HG03135 (cell line): Measurements from ENCODE around the gene SLC19A3.
A peak's percentile ranks its signal among the peaks of the same experiment; 100 is the strongest.
"Not testable (repeated sequence)": the region's sequence is repeated elsewhere in the genome, so short reads cannot be mapped to it uniquely, and the experiment has no call there.

Experiments
- ATAC-seq: cut with Tn5 transposase; IDR thresholded peaks from one replicate; pipeline ENCODE4 v1.9.1; 2021; ENCODE audit warnings: mild to moderate bottlenecking, moderate library complexity; ENCODE audit not compliant: unreplicated experiment

The SLC19A3 gene

DNA sequence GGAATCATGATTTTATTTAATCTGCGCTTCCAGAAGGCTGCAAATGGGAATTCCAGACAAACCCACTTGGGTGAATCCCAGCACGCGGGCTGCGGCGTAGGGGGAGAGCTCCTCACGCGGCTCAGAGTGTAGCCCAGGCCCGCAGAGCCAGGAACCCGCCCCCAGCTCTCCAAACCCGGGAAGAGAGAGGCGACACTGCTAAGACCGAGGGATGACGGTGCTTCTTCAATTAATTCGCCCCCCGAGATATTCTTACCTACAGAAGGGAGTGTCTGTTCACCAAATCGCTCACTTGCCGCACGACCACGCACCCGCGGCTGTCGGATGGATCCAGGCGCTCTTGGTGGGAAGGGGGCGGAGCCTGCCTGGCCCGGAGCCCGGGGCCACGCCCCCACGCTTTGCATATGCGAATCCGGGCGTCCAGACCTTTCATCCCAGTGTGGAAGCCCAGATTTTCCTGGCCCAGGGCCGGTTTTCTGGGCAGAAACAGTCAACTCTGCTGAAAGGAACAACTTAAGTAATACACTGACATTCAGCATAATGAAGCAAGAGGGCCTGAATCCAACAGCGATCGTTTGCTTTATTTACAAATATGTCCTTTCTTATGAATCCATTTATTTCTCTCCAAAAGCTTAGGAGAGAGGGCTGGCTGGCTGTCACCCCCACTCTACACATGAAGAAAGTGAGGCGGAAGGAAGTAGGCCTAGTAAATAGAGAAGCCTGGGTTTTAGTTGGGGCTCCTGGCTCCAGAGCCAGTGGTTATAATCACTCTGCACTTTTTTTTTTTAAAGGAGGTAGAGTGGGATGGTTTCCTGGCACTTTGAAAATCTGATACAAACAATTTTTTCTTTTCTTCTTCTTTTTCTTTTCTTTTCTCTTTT, at the start of gene SLC19A3:
Gene SLC19A3, minus strand, starts transcription at position 342 of the 881 bp plus-strand sequence. CDS start 15,710 bp downstream, outside the sequence.
- ATAC-seq: no peak

- ATAC-seq: peak; percentile 96
Observed at GRCh38 chr2:227766373-227766883, 48.6 kb upstream of the SLC19A3 start.

- no peak for ATAC-seq
Observed at GRCh38 chr2:227765788-227766372, 48.1 kb upstream of the SLC19A3 start.

- ATAC-seq: no peak
Observed at GRCh38 chr2:227761740-227762476, 44.1 kb upstream of the SLC19A3 start.

GRCh38 chr2:227759411-227760118, 41.7 kb upstream of the SLC19A3 start:
- no peak for ATAC-seq

DNA sequence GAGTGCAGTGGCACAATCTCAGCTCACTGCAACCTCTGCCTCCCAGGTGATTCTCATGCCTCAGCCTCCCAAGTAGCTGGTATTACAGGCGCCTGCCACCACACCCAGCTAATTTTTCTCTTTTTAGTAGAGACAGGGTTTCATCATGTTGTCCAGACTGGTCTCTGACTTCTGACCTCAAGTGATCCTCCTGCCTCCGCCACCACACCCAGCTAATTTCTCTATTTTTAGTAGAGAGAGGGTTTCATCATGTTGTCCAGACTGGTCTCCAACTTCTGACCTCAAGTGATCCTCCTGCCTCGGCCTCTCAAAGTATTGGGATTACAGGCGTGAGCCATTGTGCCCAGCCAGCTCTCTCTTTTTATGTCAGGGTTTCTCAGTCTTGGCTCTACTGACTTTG, 38.4 kb upstream of the SLC19A3 start:
- ATAC-seq: not testable (repeated sequence)

DNA sequence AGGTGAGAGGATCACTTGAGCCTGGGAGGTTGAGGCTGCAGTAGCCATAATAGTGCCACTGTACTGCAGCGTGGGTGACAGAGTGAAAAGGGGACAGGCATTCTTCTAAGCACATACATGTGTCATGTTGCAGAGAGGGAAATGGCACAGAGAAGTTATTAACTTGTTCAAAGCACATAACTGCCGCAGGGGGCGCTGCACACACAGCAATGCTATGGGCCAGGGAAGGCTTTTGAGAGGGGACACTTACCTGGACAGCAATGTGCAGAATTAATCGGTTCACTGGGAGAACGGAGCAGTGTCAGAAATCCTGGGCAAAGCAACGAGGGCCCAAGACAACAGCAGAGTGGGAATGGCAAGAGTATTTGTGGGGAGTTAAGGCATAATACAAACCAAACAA, 30.3 kb upstream of the SLC19A3 start:
- ATAC-seq: no peak

- ATAC-seq: no peak
Observed at GRCh38 chr2:227745594-227745993, 27.8 kb upstream of the SLC19A3 start, which contains the start of gene SCYGR8. Gene SCYGR8, plus strand, starts transcription at chr2:227745894. Its CDS starts 0 bp downstream, at chr2:227745894.

DNA sequence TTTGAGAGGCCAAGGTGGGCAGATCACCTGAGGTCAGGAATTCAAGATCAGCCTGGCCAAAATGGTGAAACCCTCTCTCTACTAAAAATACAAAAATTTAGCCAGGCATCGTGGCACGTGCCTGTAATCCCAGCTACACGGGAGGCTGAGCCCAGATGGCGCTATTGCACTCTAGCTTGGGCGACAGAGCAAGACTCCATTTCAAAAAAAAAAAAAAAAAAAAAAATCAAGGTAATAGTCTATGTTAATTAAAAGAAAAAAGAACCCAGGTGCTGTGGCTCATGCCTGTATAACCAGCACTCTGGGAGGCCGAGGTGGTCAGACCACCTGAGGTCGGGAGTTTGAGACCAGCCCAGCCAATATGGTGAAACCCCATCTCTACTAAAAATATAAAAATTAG, 22.9 kb upstream of the SLC19A3 start:
- ATAC-seq: not testable (repeated sequence)

GRCh38 chr2:227739351-227739750, 21.5 kb upstream of the SLC19A3 start:
- no peak for ATAC-seq

GRCh38 chr2:227728035-227728434, 10.2 kb upstream of the SLC19A3 start, which contains the start of gene SCYGR7:
Gene SCYGR7, plus strand, starts transcription at chr2:227728335. Its CDS starts 0 bp downstream, at chr2:227728335.
- ATAC-seq: no peak

DNA sequence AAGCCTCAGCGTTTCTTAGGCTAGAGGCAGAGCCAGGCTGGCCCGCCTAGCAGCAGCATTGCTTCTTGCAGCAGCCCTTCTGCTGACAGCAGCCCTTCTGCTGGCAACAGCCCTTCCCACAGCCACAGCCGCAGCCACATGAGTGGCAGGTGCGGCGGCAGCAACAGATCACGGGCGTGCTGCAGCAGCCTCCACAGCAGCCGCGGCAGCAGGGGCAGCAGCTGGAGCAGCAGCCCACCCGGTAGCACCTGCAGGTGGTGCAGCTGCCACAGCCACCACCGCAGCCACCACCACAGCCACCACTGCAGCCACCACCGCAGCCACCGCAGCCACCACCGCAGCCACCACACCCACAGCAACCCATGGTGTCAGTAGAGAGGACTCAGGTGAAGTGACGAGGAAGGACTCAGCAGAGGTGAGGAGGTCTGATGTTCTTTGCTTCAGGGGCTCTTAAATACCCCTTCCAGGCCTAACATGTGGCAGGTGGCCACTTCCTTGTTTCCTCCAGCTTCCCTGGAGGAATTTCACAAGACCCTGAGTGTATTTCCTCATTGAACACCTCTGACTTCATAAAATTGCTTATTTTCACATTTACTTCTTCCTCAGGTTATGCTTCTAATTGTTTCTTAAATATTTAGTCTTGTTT, 6.7 kb upstream of the SLC19A3 start, which contains the start of gene SCYGR6:
Gene SCYGR6, minus strand, starts transcription at position 364 of the 646 bp plus-strand sequence. Its CDS starts 0 bp downstream, at position 364.
- no peak for ATAC-seq

- not testable (repeated sequence) for ATAC-seq
Observed at GRCh38 chr2:227722821-227723220, 5.0 kb upstream of the SLC19A3 start.

DNA sequence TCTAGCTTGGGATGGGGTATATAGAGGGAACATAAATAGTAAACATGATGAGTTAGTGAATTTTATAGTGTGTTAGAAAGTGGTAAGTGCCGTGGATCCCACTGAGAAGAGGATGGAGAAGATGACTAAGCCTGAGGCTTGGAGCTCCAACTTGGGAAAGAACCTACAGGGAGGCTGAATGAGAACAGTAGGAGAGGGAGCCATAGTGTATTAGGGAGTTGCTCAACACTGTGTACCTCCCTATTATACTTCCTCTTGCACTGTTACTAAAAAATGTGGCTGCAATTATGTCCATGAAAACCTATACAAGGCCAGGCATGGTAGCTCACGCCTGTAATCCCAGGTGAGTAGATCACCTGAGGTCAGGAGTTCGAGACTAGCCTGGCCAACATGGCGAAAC, 2.9 kb upstream of the SLC19A3 start:
- ATAC-seq: no peak

DNA sequence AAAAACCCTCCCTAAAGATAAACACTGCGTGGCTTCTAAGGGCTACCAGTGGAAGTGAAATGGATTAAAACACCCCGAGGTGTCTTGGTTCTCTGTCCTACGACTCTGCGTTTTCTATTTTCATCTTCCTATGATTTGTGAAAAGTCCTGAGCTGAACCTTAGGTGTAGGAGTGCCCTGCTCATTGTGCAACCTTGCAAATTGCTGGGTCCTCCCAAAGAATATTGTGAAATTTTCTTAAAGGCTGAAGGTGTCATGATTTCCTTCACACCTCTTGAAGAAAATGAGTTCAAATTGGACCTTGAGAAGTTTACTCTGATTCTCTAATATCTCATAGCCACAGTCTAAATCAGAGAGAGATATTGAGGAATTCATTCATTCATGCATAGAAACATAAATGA, 1.8 kb upstream of the SLC19A3 start:
- no peak for ATAC-seq

GRCh38 chr2:227716501-227716900, 1.3 kb downstream of the SLC19A3 start:
- no peak for ATAC-seq

DNA sequence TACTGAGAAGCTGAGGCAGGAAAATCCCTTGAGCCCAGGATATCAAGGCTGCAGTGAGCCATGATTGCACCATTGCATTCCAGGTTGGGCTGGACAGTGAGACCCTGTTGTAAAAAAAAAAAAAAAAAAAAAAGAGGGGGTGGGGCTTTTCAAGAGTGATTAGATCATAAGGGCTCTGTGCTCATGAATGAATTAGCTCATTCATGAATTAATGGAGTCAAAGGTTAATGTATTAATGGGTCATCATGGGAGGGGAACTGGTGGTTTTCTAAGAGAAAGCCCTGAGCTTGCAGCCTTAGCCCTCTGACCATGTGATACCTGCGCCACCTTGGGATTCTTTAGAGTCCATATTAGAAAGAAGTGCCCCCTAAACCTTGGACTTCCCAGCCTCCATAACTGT, 4.5 kb downstream of the SLC19A3 start:
- ATAC-seq: no peak

- no peak for ATAC-seq
Observed at GRCh38 chr2:227710986-227711385, 6.8 kb downstream of the SLC19A3 start.

DNA sequence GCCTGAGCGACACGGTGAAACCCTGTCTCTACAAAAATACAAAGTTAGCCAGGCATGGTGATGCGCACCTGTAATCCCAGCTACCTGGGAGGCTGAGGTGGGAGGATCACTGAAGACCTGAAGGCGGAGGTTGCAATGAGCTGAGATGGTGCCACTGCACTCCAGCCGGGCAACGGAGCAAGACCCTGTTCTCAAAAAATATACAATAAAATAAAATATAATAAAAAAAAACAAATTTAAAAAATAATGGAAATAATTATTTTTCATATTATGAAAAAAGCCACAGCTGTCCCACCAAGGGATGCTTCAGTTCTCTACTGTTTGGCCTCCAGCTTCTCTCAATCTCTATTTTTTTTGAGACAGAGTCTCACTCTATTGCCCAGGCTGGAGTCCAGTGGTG, 10.4 kb downstream of the SLC19A3 start:
- no peak for ATAC-seq

GRCh38 chr2:227706859-227707258, 11.0 kb downstream of the SLC19A3 start:
- no peak for ATAC-seq
